Measurements from ENCODE around the gene CHD8. TPM values are rescaled to one million over a fixed set of nuclear protein-coding genes. Genes with fewer than 3 reads are reported as not detected.

The CHD8 gene, protein sequence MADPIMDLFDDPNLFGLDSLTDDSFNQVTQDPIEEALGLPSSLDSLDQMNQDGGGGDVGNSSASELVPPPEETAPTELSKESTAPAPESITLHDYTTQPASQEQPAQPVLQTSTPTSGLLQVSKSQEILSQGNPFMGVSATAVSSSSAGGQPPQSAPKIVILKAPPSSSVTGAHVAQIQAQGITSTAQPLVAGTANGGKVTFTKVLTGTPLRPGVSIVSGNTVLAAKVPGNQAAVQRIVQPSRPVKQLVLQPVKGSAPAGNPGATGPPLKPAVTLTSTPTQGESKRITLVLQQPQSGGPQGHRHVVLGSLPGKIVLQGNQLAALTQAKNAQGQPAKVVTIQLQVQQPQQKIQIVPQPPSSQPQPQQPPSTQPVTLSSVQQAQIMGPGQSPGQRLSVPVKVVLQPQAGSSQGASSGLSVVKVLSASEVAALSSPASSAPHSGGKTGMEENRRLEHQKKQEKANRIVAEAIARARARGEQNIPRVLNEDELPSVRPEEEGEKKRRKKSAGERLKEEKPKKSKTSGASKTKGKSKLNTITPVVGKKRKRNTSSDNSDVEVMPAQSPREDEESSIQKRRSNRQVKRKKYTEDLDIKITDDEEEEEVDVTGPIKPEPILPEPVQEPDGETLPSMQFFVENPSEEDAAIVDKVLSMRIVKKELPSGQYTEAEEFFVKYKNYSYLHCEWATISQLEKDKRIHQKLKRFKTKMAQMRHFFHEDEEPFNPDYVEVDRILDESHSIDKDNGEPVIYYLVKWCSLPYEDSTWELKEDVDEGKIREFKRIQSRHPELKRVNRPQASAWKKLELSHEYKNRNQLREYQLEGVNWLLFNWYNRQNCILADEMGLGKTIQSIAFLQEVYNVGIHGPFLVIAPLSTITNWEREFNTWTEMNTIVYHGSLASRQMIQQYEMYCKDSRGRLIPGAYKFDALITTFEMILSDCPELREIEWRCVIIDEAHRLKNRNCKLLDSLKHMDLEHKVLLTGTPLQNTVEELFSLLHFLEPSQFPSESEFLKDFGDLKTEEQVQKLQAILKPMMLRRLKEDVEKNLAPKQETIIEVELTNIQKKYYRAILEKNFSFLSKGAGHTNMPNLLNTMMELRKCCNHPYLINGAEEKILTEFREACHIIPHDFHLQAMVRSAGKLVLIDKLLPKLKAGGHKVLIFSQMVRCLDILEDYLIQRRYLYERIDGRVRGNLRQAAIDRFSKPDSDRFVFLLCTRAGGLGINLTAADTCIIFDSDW (N-terminal part only)
- total RNA-seq (100 to 1,000 TPM; 119 to 128 TPM), total RNA-seq (151 to 365 (median 233) reads per million in 172 experiments)
- polyA plus RNA-seq (2013, experiment 1 of 2) = 49.4 TPM
- polyA plus RNA-seq (2013, experiment 2 of 2) = 63.8 TPM

DNA sequence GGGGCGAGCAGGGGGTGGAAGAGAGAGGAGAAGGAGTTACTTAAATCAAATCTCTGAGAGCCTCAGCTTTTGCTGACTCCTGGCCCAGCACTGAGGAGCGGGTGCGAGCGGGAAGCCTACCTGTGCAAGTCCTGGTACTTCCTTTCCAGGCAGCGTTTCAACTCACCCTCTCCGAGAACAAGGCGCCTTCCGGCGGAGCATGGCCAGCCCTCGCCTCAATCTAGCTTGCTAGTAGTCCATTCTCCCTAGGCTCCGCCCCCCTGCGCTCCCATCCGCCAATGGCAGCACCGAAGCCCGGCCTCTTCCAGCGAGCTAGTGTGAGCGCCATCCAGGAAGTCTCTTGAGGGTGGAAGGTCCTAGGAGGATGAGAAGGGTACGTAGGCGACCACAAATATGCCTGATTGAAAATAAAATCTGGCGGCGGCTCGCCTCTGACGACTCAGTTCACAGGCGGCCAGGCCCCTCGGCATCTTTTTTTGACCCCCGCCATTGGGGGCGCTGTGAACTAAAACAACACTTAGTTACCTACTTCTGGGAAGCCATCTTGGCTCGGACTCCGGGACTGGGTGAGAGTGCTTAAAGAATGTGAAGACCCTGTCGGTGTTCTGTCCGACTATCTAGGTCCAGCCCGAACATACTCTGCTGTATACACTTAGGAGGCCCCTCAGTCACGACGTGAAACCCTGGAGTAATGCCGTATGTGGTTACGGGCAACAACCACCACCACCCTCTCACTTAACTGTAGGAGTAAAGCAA, at the start of gene CHD8:
CHD8 (minus strand) TSS at position 212 of the 756 bp plus-strand sequence. CDS start 24,480 bp downstream, outside the sequence.
- no peaks in the 10 kb centered on the region for H3K9me3 Mint-ChIP-seq
- peaks cover 46% of the 10 kb centered on the region for H3K4me1 Mint-ChIP-seq (ENCODE audit: low read depth)
- CTCF ChIA-PET = interaction anchor here (0.5 to 3.3 kb wide), 15 partner anchors 9 to 1115 kb away, joined by 3 to 45 read pairs (median 5); partner anchors contain the start of genes METTL3, RAB2B, SALL2 and TOX4
- peak within 1 kb of the TSS; percentile 95 for H3K4me3 Mint-ChIP-seq
- DNase-seq (peak; percentile 97 to 100 (median 99)), ATAC-seq (ENCODE audit: poor library complexity) (peak; percentile 96)
- Histone ChIP-seq H3K27me3 (ENCODE audit: control insufficient read depth in 1 of 2, insufficient read depth in 2 of 2, low read length in 2 of 2) (no peaks in the 10 kb centered on the region), H3K36me3 (ENCODE audit: insufficient read depth, low read length) (peaks cover 10% of the 10 kb centered on the region), H3K27ac (ENCODE audit: low read depth in 1 of 2, low read length in 2 of 2) (peak within 1 kb of the TSS; percentile 88 to 95), H3K4me3 (ENCODE audit: low read length) (peak within 1 kb of the TSS; percentile 91), H3K4me1 (ENCODE audit: insufficient read depth, low read length) (peaks cover 45% of the 10 kb centered on the region), H3K9me3 (ENCODE audit: control insufficient read depth in 1 of 2, insufficient read depth in 1 of 2, low read length in 2 of 2) (no peaks in the 10 kb centered on the region)
- H3K36me3 Mint-ChIP-seq (ENCODE audit: low read depth) = peaks cover 63% of the 10 kb centered on the region
- TF ChIP-seq, protein P1, sequence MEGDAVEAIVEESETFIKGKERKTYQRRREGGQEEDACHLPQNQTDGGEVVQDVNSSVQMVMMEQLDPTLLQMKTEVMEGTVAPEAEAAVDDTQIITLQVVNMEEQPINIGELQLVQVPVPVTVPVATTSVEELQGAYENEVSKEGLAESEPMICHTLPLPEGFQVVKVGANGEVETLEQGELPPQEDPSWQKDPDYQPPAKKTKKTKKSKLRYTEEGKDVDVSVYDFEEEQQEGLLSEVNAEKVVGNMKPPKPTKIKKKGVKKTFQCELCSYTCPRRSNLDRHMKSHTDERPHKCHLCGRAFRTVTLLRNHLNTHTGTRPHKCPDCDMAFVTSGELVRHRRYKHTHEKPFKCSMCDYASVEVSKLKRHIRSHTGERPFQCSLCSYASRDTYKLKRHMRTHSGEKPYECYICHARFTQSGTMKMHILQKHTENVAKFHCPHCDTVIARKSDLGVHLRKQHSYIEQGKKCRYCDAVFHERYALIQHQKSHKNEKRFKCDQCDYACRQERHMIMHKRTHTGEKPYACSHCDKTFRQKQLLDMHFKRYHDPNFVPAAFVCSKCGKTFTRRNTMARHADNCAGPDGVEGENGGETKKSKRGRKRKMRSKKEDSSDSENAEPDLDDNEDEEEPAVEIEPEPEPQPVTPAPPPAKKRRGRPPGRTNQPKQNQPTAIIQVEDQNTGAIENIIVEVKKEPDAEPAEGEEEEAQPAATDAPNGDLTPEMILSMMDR (IDR thresholded peaks at IDR 0.05) = peak; percentile 71
- H3K27ac Mint-ChIP-seq = peak within 1 kb of the TSS; percentile 100
- POLR2A ChIA-PET = interaction anchor here (0.5 to 5.8 kb wide), 22 partner anchors 9 to 1865 kb away, joined by 3 to 247 read pairs (median 5); partner anchors contain the start of genes ACIN1, C14orf119, METTL3 and OR10G3
- intact Hi-C loops (cut with DNase I, micrococcal nuclease) = loop anchor here (1.0 to 10.0 kb wide), 10 partner anchors 19 to 1309 kb away; partner anchors contain the start of genes SUPT16H (in 2 of the 2), HNRNPC (in 1 of the 2), METTL3 (in 1 of the 2) and OXA1L (in 1 of the 2)
- no peaks in the 10 kb centered on the region for H3K27me3 Mint-ChIP-seq

GRCh38 chr14:21505012-21505553, 49.2 kb upstream of the CHD8 start:
- Histone ChIP-seq H3K36me3 (ENCODE audit: insufficient read depth, low read length) (peaks cover 41% of the 10 kb centered on the region), H3K4me1 (ENCODE audit: insufficient read depth, low read length) (peaks cover 22% of the 10 kb centered on the region), H3K9me3 (ENCODE audit: control insufficient read depth in 1 of 2, insufficient read depth in 1 of 2, low read length in 2 of 2) (no peaks in the 10 kb centered on the region), H3K4me3 (ENCODE audit: low read length) (no peak overlapping the region), H3K27ac (ENCODE audit: low read depth in 1 of 2, low read length in 2 of 2) (no peak overlapping the region), H3K27me3 (ENCODE audit: control insufficient read depth in 1 of 2, insufficient read depth in 2 of 2, low read length in 2 of 2) (no peaks in the 10 kb centered on the region)
- H3K27ac Mint-ChIP-seq = peak overlapping the region; percentile 36
- no peak for ATAC-seq (ENCODE audit: poor library complexity)
- peak in 3 of 14 experiments; percentile 26 to 48 (median 34) for DNase-seq
- TF ChIP-seq, protein P1 (IDR thresholded peaks at IDR 0.05) = no peak
- peaks cover 51% of the 10 kb centered on the region for H3K4me1 Mint-ChIP-seq (ENCODE audit: low read depth)
- ChIA-PET CTCF (no interaction called here), POLR2A (no interaction called here)
- peaks cover 65% of the 10 kb centered on the region for H3K36me3 Mint-ChIP-seq (ENCODE audit: low read depth)
- no peak overlapping the region for H3K4me3 Mint-ChIP-seq
- intact Hi-C loops (cut with DNase I, micrococcal nuclease) = no loop called here
- H3K9me3 Mint-ChIP-seq = no peaks in the 10 kb centered on the region
- no peaks in the 10 kb centered on the region for H3K27me3 Mint-ChIP-seq

All from CD4-positive, alpha-beta T cell (primary cell).